Activated T-cell treated with anti-CD3 and anti-CD28 coated beads for 1 hour (primary cell): ENCODE results near the gene PRRC2A.
"Not testable (repeated sequence)": the region's sequence is repeated elsewhere in the genome, so short reads cannot be mapped to it uniquely, and the experiment has no call there.

Experiments
- DNase-seq: peaks from one replicate; pipeline ENCODE4 v3.0.0-alpha.2; 2020; ENCODE audit warnings: low read depth

The PRRC2A gene

DNA sequence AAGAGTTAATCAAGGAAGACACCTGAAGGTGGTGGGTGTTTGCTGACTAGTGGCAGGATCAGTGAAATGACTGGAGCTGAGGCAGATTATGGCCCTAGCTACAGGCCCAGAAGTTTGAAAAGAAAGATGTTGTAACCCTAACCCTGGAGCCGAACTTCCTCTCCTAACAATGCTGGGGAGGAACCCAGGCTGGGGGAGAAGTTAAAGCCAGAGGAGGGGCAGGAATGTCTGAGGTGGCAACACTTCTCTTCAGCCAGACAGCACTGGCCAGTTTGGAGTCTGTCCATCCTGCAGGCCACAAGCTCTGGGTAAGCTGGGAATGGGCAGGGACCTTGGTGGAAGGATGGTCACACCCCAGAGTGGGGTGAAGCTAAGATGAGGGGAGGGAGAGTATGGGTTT is 34.5 kb upstream of the PRRC2A start, which contains the start of gene LST1:
TSS of gene LST1 (plus strand) at position 270 of the 400 bp plus-strand sequence. CDS start 1,023 bp downstream, outside the sequence.
- DNase-seq = no peak

DNA sequence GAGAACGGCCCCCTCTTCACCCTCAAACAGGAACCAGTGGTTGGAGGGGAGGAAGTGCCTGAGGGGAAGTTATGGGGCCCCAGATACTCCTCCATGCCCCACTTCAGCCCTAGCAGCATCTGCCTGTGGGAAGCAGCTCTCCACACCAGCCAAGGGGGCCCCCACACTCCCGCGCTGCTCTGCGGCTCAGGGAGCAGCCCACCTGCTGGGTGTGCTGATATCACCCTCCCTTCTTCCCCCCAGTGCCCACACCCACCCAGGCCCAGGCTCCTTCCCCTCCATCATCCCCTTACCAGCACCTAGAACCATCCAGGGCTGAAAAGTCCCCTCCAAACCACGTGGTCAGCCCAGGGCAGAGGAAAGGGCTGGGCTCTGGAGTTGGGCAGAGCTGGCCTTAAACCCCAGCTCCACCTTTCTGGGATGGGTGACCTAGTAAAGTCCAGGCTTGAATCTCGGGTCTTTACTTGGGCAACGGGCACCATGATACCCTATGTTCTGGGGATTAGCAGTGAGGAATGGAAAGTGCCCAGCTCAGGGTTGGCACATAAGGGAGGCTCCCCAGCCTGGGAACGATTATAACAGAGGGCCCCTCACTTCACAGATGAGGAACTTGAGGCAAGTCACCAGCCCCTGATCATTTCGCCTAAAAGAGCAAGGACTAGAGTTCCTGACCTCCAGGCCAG is 33.8 kb upstream of the PRRC2A start:
- DNase-seq = no peak

DNA sequence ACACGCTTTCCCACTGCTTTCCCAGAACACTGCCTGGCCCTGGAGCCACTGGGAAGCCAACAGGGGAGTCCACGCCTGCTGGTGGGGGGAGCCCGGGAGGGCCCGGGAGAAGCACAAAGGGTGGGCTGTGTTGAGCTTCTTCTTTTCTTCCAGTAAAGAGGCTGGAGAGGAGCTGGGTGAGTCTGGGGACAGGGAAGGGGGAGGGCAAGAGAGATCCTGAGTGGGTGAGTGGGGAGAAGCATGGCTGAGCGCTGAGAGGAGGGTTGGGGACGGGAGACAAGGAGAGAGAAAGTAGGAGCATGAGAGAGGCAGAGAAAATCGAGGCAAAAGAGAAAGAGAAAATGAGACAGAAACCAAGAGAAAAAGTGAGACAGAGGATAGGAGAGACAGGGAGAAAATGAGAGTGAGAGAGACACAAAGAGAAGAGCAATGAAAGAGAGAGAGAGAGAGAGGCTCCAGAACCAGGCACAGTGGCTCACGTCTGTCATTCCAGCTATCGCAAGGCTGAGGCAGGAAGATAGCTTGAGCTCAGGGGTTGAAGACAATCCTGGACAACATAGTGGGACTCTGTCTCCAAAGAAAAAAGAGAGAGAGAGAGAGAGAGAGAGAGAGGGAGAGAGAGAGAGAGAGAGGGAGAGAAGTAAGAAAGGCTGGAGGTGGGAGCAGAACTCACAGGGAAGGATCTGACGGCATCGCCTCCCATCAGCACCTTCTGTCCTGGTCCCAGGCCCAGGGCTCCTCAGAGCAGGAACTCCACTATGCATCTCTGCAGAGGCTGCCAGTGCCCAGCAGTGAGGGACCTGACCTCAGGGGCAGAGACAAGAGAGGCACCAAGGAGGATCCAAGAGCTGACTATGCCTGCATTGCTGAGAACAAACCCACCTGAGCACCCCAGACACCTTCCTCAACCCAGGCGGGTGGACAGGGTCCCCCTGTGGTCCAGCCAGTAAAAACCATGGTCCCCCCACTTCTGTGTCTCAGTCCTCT is 32.4 kb upstream of the PRRC2A start:
- DNase-seq = no peak

DNA sequence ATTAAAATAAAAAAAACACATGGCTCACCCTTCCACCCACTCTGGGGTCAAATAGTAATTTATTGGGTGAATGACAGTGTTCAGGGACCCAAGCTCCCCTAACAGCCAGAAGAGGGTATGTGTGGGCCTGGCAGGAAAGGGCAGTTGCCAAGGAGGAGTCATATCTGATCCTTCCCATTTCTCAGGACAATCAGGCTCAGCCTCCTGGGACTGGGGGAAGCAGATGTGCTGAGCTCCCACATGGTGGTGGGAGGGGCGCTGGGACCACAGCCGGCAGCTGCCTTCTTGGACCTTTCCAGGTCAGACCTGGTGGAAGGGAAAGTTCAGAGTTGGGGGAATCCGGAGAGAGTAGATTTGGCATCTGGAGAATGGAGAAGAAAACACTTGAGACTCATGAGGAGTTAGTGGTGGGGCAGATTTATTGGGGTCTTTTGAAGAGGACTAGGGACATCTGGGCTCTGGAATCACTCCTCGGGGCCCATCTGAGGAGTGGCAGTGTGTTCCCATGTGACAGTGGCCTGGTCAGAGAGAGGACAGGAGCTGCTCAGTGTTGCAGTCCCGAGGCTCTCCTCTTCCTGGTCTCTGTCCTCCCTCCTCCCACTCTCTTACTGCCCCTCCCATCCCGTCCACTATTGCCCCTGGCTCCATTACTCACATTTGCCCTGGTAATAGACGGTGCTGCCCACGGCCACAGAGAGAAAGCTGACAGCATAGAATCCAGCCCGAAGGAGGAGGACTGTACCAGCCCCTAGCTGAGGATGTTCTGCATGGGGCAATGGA is 31.5 kb upstream of the PRRC2A start:
- DNase-seq = no peak

DNA sequence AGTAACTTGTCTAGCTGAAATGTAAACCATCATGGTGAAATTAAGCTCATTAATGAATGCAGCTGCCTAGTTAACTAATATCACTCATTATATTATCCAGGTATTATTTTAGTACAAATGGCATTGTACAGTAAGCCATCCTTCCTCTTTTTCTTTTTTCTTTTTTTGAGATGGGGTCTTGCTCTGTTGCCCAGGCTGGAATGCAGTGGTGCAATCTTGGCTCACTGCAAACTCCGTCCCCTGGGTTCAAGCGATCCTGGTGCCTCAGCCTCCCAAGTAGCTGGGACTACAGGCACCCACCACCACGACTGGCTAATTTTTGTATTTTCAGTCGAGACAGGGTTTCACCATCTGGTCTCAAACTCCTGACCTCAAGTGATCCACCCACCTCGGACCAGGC is 29.8 kb upstream of the PRRC2A start:
- not testable (repeated sequence) for DNase-seq

DNA sequence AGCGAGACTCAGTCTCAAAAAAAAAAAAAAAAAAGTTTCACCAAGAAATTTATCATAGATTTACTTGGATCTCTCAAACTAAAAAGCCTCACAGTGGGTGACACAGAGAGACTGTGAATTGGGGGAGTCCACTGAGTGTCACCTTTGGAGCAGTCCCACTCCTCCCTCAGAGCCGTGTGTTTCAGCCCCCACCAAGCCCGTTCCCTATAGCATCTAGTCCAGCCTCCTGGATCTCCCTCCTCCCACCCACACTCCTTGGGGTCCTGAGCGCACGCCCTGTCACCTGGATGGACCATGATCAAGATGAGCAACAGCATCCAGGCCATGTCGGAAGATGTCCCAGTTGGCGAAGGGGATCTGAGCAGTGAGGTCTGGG is 28.1 kb upstream of the PRRC2A start:
- no peak for DNase-seq

DNA sequence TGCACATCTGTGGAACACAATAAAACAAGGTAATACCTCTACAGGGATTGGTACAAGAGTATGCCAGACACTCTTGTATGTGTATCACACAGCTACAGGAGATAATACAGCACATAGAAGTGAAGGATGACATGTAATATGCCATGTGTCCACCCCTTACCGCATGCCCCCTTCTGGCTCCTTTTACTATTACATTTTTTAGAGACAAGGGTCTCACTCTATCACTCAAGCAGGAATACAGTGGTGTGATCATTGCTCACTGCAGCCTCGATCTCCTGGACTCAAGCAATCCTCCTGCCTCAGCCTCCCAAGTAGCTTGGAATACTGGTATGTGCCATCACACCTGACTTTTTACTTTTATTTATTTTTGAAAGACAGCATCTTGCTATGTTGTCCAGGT is 23.5 kb upstream of the PRRC2A start:
- DNase-seq = no peak

DNA sequence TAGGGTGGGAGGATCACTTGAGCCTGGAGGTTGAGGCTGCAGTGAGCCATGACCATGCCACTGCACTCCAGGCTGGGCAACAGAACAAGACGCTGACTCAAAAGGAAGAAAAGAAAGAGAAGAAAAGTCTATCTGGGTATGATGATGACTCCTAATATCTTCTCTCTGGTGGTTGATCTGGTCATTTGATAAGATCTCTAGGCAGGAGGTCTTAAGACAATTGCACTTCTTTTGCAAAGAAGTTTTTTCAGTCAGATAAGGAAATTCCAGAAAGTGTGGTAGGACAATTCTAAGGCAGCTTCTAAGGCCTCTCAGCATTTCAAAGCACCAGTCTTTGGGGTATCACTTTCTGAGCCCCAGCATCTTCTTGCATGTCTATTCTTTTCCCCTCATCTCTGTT is 13.2 kb upstream of the PRRC2A start:
- no peak for DNase-seq

DNA sequence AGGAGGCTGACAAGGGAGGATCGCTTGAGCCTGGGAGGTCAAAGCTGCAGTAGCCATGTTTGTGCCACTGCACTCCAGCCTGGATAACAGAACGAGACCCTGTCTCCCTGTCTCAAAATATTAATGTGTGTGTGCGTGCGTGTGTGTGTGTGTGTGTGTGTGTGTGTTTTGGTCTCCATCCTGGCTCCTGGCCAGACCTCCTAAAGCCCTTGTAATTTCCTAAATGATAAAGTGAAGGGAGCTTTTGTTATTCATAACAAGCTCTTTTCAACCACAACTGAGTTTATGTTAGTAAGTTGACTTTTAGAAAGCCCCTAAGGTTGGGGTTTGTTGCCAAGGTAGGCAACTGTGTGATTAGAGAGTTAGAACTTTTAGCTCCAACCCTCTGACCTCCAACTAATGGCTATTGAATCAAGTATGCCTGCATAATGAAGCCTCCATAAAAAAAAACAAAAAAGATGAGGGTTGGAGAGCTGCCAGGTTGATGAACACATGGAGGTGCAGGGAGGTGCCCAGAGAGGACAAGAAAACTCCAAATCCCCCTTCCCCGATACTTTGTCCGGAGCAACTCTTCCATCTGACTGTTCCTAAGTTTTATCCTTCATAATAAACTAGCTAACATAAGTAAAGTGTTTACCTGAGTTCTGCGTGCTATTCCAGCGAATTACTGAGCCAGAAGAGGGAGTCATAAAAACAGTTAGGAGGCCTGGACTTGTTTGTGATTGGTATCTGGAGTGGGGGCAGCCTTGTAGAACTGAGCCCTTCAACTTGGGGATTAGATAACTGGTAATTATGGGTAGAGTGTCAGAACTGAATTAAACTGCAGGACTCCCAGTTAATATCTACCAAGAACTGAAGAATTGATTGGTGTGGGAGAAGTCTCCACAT is 10.8 kb upstream of the PRRC2A start:
- no peak for DNase-seq

DNA sequence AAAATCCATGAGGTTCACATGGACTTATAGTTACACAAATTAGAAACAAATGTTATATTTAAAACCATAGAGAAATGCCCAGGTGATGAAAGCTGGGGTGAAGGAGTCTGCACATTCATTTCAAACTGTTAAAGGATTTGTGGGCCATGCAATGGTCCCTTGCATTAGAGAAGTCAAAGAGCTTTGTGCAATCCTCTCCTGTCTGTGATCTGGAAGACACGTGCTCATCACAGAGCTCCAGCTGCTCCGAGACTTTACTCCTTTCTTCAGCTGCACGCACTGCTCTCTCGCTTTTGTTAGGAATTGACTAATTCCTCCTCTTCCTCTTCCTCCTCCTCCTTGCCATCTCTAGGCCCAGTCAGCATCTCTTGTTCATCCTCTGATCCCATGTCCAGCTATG is 9.5 kb upstream of the PRRC2A start:
- no peak for DNase-seq

DNA sequence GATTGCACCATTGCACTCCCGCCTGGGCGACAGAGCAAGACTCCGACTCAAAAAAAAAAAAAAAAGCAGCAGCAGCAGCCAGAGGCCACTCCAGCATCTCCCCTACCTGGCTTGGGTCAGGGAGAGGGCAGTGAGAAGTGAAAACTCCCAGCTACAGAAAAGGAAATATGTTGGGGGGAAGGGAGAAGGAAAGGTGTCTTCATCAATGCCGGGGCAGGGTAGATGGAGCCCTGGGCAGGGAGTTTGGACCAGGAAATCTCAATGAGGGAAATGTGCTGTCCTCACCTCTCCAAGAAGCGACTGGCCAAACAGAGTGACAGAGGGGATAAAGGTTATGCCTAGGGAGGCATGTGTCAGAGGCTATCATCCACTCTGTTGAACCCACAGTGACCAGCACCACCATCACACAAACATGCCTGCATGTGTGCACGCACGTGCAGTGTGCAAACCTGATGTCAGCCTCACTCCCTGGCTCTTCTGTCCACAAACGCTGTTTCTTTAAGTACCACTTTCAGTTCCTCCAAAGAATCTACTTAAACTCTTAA is 6.4 kb upstream of the PRRC2A start:
- no peak for DNase-seq

DNA sequence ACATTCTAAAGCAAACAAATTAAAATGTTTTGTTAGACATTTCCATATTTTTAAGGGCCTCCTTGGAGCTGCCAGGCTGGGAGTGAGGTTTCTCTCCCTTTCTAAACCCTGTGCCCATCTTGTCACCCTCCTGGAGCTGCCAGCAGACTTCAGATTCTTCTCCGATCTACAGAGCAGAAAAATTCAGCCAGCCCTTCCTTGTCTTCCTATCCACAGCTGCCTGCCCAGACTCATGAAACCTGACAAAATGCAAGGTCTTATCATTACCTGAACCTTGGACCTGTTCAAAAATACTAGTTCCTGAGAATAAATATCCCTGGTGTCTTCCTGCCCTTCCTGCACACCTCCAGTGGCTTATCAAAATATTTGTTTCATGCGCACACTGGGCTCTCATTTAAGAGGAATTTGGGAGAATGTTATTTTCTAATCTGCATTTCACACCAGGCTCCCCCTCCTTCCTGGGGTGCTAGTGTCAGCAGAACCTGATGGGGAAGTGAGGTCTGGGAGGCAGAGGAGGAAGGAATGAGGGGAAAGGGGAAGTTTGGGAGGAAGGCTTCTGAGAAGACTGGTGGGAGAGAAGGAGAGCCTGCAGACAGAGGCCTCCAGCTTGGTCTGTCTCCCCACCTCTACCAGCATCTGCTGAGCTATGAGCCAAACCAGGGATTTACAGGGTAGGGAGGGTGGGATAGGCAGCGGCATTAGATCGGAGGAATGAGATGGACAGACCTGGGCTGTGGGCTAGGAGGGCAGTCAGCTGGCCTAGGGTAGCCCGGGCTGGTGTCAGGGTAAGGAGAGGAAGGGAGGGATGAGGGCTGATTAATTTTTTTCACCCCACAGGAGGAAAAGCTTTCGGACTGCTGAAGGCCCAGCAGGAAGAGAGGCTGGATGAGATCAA is 5.6 kb upstream of the PRRC2A start, which contains the start of gene AIF1:
TSS of gene AIF1 (plus strand) at position 551 of the 895 bp plus-strand sequence. CDS start at position 647, 96 bp downstream.
- no peak for DNase-seq

DNA sequence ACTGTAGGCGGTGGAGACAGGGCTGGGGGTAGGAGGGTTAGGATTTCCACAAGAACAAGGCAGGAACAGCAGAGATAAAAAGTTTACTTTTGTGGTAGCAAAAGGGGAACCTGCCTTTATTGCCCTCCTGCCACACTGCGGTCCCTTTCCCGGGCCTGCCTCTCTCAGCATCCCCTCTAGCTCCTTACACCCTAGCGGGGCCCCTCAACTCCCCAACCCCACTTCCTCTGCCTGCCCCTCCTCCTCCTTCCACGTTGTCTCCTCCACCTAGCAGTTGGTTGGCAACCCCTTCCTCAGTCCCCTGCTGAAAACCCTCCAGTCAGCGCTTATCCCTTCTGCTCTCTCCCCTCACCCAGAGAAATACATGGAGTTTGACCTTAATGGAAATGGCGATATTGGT is 4.8 kb upstream of the PRRC2A start:
- peak; percentile 20 for DNase-seq

DNA sequence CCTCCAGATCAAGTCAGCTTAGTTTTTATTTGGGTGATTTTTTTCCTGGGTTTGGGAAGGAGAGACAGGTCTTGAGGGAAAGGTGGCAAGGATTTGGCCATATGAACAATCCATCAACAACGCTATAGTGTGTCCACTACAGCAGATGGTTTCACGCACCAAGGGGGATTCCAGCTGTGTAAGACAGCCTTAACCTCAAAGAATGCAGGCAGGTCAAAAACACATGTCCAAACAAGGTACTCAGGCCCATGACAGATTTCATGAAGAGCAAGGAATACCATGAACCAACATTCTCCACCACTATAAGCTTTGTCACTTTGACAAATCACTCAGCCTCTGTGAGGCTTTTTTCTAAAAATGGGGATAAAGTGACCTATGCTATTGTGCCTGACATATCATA is 3.5 kb upstream of the PRRC2A start:
- DNase-seq = no peak

DNA sequence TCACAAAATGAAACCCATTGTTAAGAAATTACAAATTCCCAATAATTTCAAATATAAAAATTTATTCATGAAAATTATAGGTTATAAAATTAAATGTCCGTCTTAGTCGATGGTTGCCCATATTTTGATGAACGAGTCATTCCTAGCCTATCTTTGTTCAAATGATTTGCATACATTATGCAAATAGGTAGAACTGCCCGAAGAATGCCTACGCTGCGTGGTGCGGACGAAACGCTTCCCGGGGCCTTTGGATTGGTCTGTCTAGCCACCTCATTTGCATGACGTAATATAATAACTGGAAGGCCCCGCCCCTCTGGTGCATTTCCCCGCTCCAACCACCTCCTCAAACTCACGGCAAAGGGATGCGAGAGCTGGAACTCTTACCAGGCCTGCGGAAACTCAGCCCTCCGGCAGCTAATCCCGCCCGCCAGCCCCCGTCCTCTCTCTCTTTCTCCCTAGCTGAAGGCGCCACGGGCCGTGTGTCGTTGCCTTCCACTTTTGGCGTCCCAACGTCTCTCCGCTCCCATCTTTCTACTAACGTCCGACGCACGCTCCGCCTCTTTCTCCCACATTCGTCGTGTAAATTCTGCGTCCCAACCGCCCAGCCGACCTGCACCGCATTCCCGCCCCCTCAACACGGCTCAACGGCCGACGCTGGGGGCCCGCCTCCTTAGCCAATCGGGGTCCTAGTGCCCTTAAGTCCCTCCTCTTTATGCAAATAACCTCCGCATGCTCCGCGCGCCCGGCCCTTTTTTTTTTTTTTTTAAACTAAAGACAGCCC is 520 bp upstream of the PRRC2A start:
- peak; percentile 91 for DNase-seq

DNA sequence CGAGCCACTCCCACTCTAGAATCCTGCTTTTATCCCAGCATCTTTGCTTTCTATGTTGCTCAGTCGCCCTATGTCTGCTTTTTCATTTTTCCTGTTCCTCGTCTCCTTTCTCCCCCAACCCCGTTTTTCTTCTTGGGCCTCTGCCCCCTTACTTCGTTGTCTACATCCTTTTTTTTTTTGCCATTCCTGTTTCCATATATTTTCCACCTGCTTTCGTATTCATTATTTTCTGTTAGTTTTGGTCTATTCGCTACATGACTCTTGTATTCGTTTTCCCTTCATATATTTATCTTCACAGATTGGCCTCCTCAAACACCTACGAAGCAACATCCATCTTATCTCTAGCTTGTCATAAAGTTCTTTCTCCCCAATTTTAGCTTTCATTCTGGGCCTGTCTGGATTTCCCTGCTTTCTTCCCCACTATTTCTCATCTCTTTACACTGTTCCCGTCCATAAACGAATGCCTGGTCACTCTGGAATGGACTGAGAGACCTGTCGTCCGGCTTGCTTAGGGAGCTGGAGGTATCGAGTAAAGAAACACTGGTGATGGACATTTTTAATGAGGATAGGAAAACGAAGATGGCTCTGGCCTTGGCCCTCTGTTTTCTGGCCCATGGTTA is 915 bp downstream of the PRRC2A start:
- DNase-seq = no peak

DNA sequence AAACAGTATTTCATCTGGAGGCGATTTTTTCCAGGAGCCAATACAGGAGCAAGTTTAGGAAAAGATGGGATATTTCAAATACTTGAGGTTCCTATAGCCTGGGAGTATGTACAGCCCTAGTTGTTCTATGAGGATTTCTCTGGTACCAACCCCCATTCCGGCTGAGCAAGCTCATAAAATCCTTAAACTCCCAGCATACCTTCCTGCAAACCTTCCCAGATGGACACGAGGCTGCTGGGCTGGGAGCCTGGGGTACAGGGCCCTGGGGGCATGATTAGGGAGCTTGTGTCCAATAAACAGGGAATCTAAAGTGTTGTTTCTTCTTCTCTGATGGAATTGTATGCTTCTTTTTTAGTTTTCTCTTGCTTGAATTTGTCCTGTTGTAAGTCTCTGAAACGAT is 1.5 kb downstream of the PRRC2A start:
- DNase-seq = no peak

DNA sequence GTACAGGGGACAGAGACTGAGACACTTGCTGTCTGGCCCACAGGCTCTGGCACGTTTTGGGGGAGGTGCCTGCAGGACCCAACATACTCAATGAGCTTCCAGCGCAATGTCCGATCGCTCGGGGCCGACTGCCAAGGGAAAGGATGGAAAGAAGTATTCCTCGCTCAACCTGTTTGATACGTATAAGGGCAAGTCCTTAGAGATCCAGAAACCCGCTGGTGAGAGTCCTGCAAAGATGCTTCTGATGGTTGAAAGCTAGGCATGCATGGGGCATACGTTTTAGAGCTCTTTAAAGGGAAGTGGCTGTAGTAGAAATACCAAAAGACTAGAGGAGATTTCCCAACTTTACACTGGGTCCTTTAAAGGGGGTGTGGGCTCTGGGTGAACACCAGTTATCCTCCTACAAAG is 2.2 kb downstream of the PRRC2A start:
- DNase-seq = no peak

DNA sequence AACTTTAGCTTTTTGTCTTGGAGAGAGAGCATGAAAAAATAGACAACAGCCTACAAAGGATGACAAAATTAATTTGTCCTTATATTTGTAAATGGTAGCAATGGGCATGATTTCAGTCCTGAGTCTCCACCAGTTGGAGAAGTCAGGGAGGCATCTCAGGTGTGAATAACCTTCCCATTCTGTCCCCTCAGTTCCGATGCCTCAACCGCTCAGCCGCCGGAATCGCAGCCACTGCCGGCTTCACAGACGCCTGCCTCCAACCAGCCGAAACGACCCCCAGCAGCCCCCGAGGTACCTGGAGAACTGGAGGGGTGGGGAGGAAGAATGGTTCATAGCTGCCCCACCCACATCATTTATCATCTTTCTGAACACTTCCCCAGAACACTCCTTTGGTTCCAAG is 3.6 kb downstream of the PRRC2A start:
- DNase-seq = no peak
